A549 (cell line): Measurements from ENCODE around the gene SPINK4. TPM values are rescaled to one million over a fixed set of nuclear protein-coding genes. Genes with fewer than 3 reads are reported as not detected.
A peak's percentile ranks its signal among the peaks of the same experiment; 100 is the strongest.

Experiments
- ATAC-seq, 2 experiments: fragments of 200-7000 bp in 1 of 2; fragments of >200 bp in 1 of 2; cut with Nextera tagmentation in 1 of 2; cut with Tn5 transposase in 1 of 2; 3 replicates each; pipeline versions ENCODE4 v1.8.0 to v1.9.1; 2018 to 2020; ENCODE audit warnings: mild to moderate bottlenecking in 1 of 2, moderate library complexity in 1 of 2
- CTCF ChIA-PET: fragments of 300-600 bp; sonication (Branson Sonifier 250); formaldehyde crosslinking; extraction: SDS; loops from one replicate; lab custom pipeline; 2021; ENCODE audit warnings: antibody characterized with exemption, inconsistent platforms; lab: Yijun Ruan, JAX
- POLR2A ChIA-PET: fragments of 350-600 bp; formaldehyde crosslinking; extraction: SDS; loops from one replicate; lab custom pipeline; 2021; ENCODE audit warnings: antibody characterized with exemption, inconsistent platforms; lab: Yijun Ruan, JAX
- DNase-seq, 2 experiments: peaks; one replicate each; pipeline versions ENCODE4 v3.0.0 to v3.0.0-alpha.2; 2011 to 2016; ENCODE audit warnings: low read depth in 1 of 2, low spot score in 1 of 2
- FAIRE-seq: peaks from 2 replicates; lab custom pipeline; 2011; peaks lifted over from hg19 to GRCh38; lab: Jason Lieb, UNC
- H3K27ac ChIP-seq, 2 experiments: fragments of >200 bp; sonication (Bioruptor Twin); formaldehyde crosslinking; 3 replicates each; pipeline ENCODE4 v1.5.1; 2016 to 2017
- H3K4me1 ChIP-seq: fragments of >200 bp; sonication (Bioruptor Twin); formaldehyde crosslinking; 3 replicates; pipeline ENCODE4 v1.6.1; 2016
- H3K4me2 ChIP-seq: fragments of >200 bp; sonication (Bioruptor Twin); formaldehyde crosslinking; 3 replicates; pipeline ENCODE4 v1.6.1; 2016
- H3K4me3 ChIP-seq: fragments of >200 bp; sonication (Bioruptor Twin); formaldehyde crosslinking; 3 replicates; pipeline ENCODE4 v1.5.1; 2016
- H3K9me3 ChIP-seq: fragments of >200 bp; sonication (Bioruptor Twin); formaldehyde crosslinking; 3 replicates; pipeline ENCODE4 v1.6.1; 2016
- BHLHE40 ChIP-seq: IDR thresholded peaks from 2 replicates; pipeline ENCODE4 v1.6.1; 2012; ENCODE audit warnings: low read depth, low read length, inconsistent platforms
- CBX2 ChIP-seq: fragments of 200-600 bp; sonication (generic); IDR thresholded peaks from 2 replicates; pipeline ENCODE4 v1.6.1; 2016; ENCODE audit warnings: low read depth, mild to moderate bottlenecking, borderline replicate concordance
- CHD4 ChIP-seq: fragments of 200-600 bp; sonication (generic); IDR thresholded peaks from 2 replicates; pipeline ENCODE4 v1.6.1; 2016; ENCODE audit warnings: antibody characterized with exemption, mild to moderate bottlenecking, borderline replicate concordance
- ESRRA ChIP-seq: fragments of 150-350 bp; IDR thresholded peaks from 2 replicates; pipeline ENCODE4 v1.6.1; 2014; ENCODE audit warnings: mild to moderate bottlenecking, low read length, borderline replicate concordance
- FOSB ChIP-seq: fragments of 250-450 bp; sonication (Bioruptor Pico); IDR thresholded peaks from 2 replicates; pipeline ENCODE4 v1.5.0; 2020; ENCODE audit warnings: mild to moderate bottlenecking, moderate library complexity
- HEYL ChIP-seq: fragments of 250-450 bp; sonication (Bioruptor Pico); IDR thresholded peaks from 2 replicates; pipeline ENCODE4 v1.8.0; 2021; ENCODE audit warnings: mild to moderate bottlenecking, moderate library complexity
- HOXA7 ChIP-seq: fragments of 250-450 bp; sonication (Bioruptor Pico); IDR thresholded peaks from 2 replicates; pipeline ENCODE4 v1.5.0; 2020; ENCODE audit warnings: mild to moderate bottlenecking, moderate library complexity
- HOXB13 ChIP-seq: fragments of 250-450 bp; sonication (Bioruptor Pico); IDR thresholded peaks from 2 replicates; pipeline ENCODE4 v1.5.0; 2020; ENCODE audit warnings: low read depth, mild to moderate bottlenecking, moderate library complexity
- HOXB5 ChIP-seq: fragments of 250-450 bp; sonication (Bioruptor Pico); IDR thresholded peaks from 2 replicates; pipeline ENCODE4 v1.5.0; 2020; ENCODE audit warnings: mild to moderate bottlenecking, moderate library complexity
- JUN ChIP-seq, 2 experiments: fragments of >200 bp; sonication (Bioruptor Twin); formaldehyde crosslinking; IDR thresholded peaks; 2 replicates in 1 of 2; 3 replicates in 1 of 2; pipeline ENCODE4 v1.6.1; 2016 to 2017
- JUNB ChIP-seq: fragments of >200 bp; sonication (Bioruptor Twin); formaldehyde crosslinking; IDR thresholded peaks from 2 replicates; pipeline ENCODE4 v1.6.1; 2016
- KDM5A ChIP-seq: fragments of 200-600 bp; sonication (generic); IDR thresholded peaks from 2 replicates; pipeline ENCODE4 v1.6.1; 2016; ENCODE audit warnings: antibody characterized with exemption, mild to moderate bottlenecking
- MAFK ChIP-seq: fragments of 450-650 bp; IDR thresholded peaks from 2 replicates; pipeline ENCODE4 v1.6.1; 2014; ENCODE audit not compliant: partially characterized antibody
- MAZ ChIP-seq: fragments of 150-350 bp; IDR thresholded peaks from 2 replicates; pipeline ENCODE4 v1.6.1; 2014; ENCODE audit warnings: antibody characterized with exemption, low read depth, low read length, borderline replicate concordance
- NR3C1 ChIP-seq: fragments of >200 bp; sonication (Bioruptor Twin); formaldehyde crosslinking; IDR thresholded peaks from 3 replicates; pipeline ENCODE4 v1.6.1; 2017
- POLR2A ChIP-seq: IDR thresholded peaks from 2 replicates; pipeline ENCODE4 v1.6.1; 2012; ENCODE audit warnings: mild to moderate bottlenecking, low read length
- RAD21 ChIP-seq, 2 experiments: fragments of >200 bp in 1 of 2; sonication (Bioruptor Twin) in 1 of 2; formaldehyde crosslinking in 1 of 2; IDR thresholded peaks in 1 of 2; conservative IDR thresholded peaks in 1 of 2; 2 replicates in 1 of 2; 3 replicates in 1 of 2; pipeline ENCODE4 v1.6.1; 2012 to 2018; ENCODE audit warnings: inconsistent platforms in 1 of 2
- RCOR1 ChIP-seq: fragments of 150-350 bp; IDR thresholded peaks from 2 replicates; pipeline ENCODE4 v1.6.1; 2014; ENCODE audit warnings: antibody characterized with exemption, low read length, low read depth
- RNF2 ChIP-seq: fragments of 200-600 bp; sonication (generic); IDR thresholded peaks from 2 replicates; pipeline ENCODE4 v1.6.1; 2016; ENCODE audit warnings: low read depth, mild to moderate bottlenecking, antibody characterized with exemption, moderate library complexity, borderline replicate concordance
- TFCP2L1 ChIP-seq: fragments of 250-450 bp; sonication (Bioruptor Pico); IDR thresholded peaks from 2 replicates; pipeline ENCODE4 v1.5.0; 2021; ENCODE audit warnings: mild to moderate bottlenecking
- TP53 ChIP-seq: fragments of 250-450 bp; sonication (Bioruptor Pico); IDR thresholded peaks from 2 replicates; pipeline ENCODE4 v1.5.0; 2021; ENCODE audit warnings: mild to moderate bottlenecking, moderate library complexity
- ZNF302 ChIP-seq: fragments of 250-450 bp; sonication (Bioruptor Pico); IDR thresholded peaks from 2 replicates; pipeline ENCODE4 v1.9.0; 2021; ENCODE audit warnings: inconsistent platforms, mild to moderate bottlenecking, moderate library complexity
- WGBS: methylation state at CpG from one replicate; pipeline ENCODE4 v1.1.6; 2017; ENCODE audit errors: missing lambda C conversion rate; 5-methylcytosine and 5-hydroxymethylcytosine counted together
- polyA plus RNA-seq, 4 experiments: library from polyadenylated mRNA; depleted of rRNA in 3 of 4; stranded (reverse); fragments of >200 nt; fragmentation: RNase III in 1 of 4; extraction: RNeasy Plus Mini Kit Qiagen cat#74134 plus additional on column Dnase treatment in 1 of 4; gene quantifications; 2 replicates in 3 of 4; 3 replicates in 1 of 4; pipeline ENCODE4 v1.2.3, GENCODE V29; 2011 to 2017
- TF ChIP-seq, protein P1 (sequence below): fragments of 250-450 bp; sonication (Bioruptor Pico); IDR thresholded peaks from 2 replicates; pipeline ENCODE4 v1.5.0; 2020; ENCODE audit warnings: low read depth, mild to moderate bottlenecking, moderate library complexity
- TF ChIP-seq, protein P2 (sequence below): fragments of >200 bp; sonication (Bioruptor Twin); formaldehyde crosslinking; IDR thresholded peaks from 3 replicates; pipeline ENCODE4 v1.6.1; 2016
- TF ChIP-seq, protein P3 (sequence below): fragments of 150-350 bp; IDR thresholded peaks from 2 replicates; pipeline ENCODE4 v1.6.1; 2014; ENCODE audit warnings: low read depth, mild to moderate bottlenecking, low read length
- TF ChIP-seq, protein P4 (sequence below): IDR thresholded peaks from 2 replicates; pipeline ENCODE4 v1.6.1; 2012; ENCODE audit warnings: low read depth, borderline replicate concordance
- TF ChIP-seq, protein P5 (sequence below): fragments of >200 bp; sonication (Bioruptor Twin); formaldehyde crosslinking; IDR thresholded peaks from 3 replicates; pipeline ENCODE4 v1.5.1; 2016
- TF ChIP-seq, protein P6 (sequence below): fragments of 200-600 bp; sonication (generic); IDR thresholded peaks from 2 replicates; pipeline ENCODE4 v1.6.1; 2016; ENCODE audit warnings: antibody characterized with exemption, mild to moderate bottlenecking, moderate library complexity

The SPINK4 gene
- polyA plus RNA-seq, 2 of the 4 experiments (the other 2 are of a cell fraction): not detected

DNA sequence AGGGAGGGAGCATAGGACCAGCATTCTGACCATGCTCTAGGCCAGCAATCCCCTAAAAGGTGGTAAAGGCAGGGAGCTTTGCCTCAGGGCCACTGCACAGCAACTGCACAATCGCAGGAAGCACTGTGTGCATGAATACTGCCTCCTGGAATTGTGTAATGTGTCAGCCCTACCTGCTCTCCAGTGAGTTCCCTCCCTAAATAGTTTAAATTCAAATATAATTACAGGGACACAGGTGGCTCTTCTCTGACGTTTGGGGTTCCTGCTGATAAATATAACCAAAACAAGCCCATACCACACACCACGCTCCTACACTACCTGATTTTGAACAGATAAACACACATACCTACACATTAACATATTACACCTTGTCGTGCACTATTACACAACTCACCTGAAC lies 15.5 kb downstream of the SPINK4 start:
- Histone ChIP-seq H3K4me1 (peaks cover 36% of the 10 kb centered on the region), H3K4me2 (no peak overlapping the region), H3K27ac (no peak overlapping the region), H3K9me3 (no peaks in the 10 kb centered on the region), H3K4me3 (no peak overlapping the region)
- POLR2A ChIA-PET: interaction anchor here (1.1 kb wide), 1 partner anchor 22 kb away, joined by 3 read pairs; no protein-coding TSS in a partner anchor
- FAIRE-seq (no peak), ATAC-seq (peak in 1 of 2 experiments; percentile 6; a peak in 1 of 6 replicates), DNase-seq (no peak)
- CTCF ChIA-PET: interaction anchor here (1.2 kb wide), 1 partner anchor 27 kb away, joined by 3 read pairs; no protein-coding TSS in a partner anchor
- 88% methylated on average over 4 of the region's 4 CpGs for WGBS
- TF ChIP-seq ESRRA (no peak), RCOR1 (no peak), RAD21 (conservative IDR thresholded peaks at IDR 0.05 in 1 of 2, IDR thresholded peaks at IDR 0.05 in 1 of 2) (no peak), ZNF302 (no peak), CHD4 (no peak), TP53 (CRISPR knock-in tag) (no peak), JUNB (no peak), POLR2A (no peak), TFCP2L1 (CRISPR knock-in tag) (no peak), JUN (IDR thresholded peaks at IDR 0.05) (no peak), HOXA7 (CRISPR knock-in tag) (no peak)
- TF ChIP-seq, protein P1, sequence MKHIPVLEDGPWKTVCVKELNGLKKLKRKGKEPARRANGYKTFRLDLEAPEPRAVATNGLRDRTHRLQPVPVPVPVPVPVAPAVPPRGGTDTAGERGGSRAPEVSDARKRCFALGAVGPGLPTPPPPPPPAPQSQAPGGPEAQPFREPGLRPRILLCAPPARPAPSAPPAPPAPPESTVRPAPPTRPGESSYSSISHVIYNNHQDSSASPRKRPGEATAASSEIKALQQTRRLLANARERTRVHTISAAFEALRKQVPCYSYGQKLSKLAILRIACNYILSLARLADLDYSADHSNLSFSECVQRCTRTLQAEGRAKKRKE (CRISPR knock-in tag): no peak
- TF ChIP-seq, protein P2, sequence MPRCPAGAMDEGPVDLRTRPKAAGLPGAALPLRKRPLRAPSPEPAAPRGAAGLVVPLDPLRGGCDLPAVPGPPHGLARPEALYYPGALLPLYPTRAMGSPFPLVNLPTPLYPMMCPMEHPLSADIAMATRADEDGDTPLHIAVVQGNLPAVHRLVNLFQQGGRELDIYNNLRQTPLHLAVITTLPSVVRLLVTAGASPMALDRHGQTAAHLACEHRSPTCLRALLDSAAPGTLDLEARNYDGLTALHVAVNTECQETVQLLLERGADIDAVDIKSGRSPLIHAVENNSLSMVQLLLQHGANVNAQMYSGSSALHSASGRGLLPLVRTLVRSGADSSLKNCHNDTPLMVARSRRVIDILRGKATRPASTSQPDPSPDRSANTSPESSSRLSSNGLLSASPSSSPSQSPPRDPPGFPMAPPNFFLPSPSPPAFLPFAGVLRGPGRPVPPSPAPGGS: no peak
- TF ChIP-seq, protein P3, sequence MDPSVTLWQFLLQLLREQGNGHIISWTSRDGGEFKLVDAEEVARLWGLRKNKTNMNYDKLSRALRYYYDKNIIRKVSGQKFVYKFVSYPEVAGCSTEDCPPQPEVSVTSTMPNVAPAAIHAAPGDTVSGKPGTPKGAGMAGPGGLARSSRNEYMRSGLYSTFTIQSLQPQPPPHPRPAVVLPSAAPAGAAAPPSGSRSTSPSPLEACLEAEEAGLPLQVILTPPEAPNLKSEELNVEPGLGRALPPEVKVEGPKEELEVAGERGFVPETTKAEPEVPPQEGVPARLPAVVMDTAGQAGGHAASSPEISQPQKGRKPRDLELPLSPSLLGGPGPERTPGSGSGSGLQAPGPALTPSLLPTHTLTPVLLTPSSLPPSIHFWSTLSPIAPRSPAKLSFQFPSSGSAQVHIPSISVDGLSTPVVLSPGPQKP: no peak

DNA sequence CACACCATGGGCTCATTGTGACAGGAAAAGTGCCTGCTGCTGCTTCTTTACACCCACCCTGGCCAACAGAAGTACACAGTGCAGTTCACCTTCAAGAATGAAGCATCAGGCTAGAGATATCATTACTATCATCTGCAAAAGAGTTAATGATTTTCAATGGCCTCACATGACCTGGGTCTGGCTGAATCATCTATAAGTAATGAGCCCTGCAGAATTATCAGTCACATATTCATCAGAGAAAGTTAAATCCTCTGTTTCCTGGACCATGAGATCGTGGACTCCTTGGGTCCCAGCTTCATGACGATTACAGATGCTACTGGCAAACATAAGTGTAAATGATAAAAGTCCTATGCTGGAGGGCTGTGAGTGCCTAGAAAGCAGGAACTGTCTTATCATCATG lies 16.3 kb downstream of the SPINK4 start:
- no peak for FAIRE-seq
- CTCF ChIA-PET: no interaction called here
- Histone ChIP-seq H3K4me2 (peak overlapping the region; percentile 6; the same call in 1 of the 3 replicates), H3K4me1 (peaks cover 35% of the 10 kb centered on the region), H3K9me3 (no peaks in the 10 kb centered on the region), H3K4me3 (no peak overlapping the region), H3K27ac (peak overlapping the region in 1 of 2 experiments; percentile 12; a peak in 1 of 6 replicates)
- POLR2A ChIA-PET: interaction anchor here (1.1 kb wide), 1 partner anchor 23 kb away, joined by 3 read pairs; no protein-coding TSS in a partner anchor
- no peak for DNase-seq
- no peak; a peak in 1 of 6 replicates for ATAC-seq
- 28% methylated on average over 2 of the region's 2 CpGs for WGBS
- TF ChIP-seq NR3C1: no peak
- no peak for TF ChIP-seq ESRRA
- no peak for TF ChIP-seq RNF2
- no peak for TF ChIP-seq HEYL (CRISPR knock-in tag)
- TF ChIP-seq KDM5A: no peak
- no peak for TF ChIP-seq TFCP2L1 (CRISPR knock-in tag)
- TF ChIP-seq, protein P4, sequence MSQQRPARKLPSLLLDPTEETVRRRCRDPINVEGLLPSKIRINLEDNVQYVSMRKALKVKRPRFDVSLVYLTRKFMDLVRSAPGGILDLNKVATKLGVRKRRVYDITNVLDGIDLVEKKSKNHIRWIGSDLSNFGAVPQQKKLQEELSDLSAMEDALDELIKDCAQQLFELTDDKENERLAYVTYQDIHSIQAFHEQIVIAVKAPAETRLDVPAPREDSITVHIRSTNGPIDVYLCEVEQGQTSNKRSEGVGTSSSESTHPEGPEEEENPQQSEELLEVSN: no peak
- TF ChIP-seq ZNF302: no peak
- no peak for TF ChIP-seq POLR2A
- TF ChIP-seq MAZ: no peak
- no peak for TF ChIP-seq FOSB
- TF ChIP-seq, protein P5, sequence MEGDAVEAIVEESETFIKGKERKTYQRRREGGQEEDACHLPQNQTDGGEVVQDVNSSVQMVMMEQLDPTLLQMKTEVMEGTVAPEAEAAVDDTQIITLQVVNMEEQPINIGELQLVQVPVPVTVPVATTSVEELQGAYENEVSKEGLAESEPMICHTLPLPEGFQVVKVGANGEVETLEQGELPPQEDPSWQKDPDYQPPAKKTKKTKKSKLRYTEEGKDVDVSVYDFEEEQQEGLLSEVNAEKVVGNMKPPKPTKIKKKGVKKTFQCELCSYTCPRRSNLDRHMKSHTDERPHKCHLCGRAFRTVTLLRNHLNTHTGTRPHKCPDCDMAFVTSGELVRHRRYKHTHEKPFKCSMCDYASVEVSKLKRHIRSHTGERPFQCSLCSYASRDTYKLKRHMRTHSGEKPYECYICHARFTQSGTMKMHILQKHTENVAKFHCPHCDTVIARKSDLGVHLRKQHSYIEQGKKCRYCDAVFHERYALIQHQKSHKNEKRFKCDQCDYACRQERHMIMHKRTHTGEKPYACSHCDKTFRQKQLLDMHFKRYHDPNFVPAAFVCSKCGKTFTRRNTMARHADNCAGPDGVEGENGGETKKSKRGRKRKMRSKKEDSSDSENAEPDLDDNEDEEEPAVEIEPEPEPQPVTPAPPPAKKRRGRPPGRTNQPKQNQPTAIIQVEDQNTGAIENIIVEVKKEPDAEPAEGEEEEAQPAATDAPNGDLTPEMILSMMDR: no peak
- no peak for TF ChIP-seq HOXB5 (CRISPR knock-in tag)
- TF ChIP-seq HOXB13: no peak
- no peak for TF ChIP-seq MAFK
- no peak for TF ChIP-seq BHLHE40
- TF ChIP-seq, protein P6, sequence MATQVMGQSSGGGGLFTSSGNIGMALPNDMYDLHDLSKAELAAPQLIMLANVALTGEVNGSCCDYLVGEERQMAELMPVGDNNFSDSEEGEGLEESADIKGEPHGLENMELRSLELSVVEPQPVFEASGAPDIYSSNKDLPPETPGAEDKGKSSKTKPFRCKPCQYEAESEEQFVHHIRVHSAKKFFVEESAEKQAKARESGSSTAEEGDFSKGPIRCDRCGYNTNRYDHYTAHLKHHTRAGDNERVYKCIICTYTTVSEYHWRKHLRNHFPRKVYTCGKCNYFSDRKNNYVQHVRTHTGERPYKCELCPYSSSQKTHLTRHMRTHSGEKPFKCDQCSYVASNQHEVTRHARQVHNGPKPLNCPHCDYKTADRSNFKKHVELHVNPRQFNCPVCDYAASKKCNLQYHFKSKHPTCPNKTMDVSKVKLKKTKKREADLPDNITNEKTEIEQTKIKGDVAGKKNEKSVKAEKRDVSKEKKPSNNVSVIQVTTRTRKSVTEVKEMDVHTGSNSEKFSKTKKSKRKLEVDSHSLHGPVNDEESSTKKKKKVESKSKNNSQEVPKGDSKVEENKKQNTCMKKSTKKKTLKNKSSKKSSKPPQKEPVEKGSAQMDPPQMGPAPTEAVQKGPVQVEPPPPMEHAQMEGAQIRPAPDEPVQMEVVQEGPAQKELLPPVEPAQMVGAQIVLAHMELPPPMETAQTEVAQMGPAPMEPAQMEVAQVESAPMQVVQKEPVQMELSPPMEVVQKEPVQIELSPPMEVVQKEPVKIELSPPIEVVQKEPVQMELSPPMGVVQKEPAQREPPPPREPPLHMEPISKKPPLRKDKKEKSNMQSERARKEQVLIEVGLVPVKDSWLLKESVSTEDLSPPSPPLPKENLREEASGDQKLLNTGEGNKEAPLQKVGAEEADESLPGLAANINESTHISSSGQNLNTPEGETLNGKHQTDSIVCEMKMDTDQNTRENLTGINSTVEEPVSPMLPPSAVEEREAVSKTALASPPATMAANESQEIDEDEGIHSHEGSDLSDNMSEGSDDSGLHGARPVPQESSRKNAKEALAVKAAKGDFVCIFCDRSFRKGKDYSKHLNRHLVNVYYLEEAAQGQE: no peak
- TF ChIP-seq CBX2: no peak
